HepG2 (cell line): ENCODE measurements around the gene RBSN. TPM values are rescaled to one million over a fixed set of nuclear protein-coding genes. Genes with fewer than 3 reads are reported as not detected.

Experiments used
- ATAC-seq: fragments of 200-7000 bp; cut with Tn5 transposase; 3 replicates; pipeline ENCODE4 v1.9.1; 2020; ENCODE audit warnings: mild to moderate bottlenecking, moderate library complexity
- BruUV-seq: library from RNA; stranded (reverse); fragments of 400-500 nt; replicated peaks from 2 replicates; lab custom pipeline; 2021; lab: Mats Ljungman, UMichigan
- CTCF ChIA-PET: fragments of 300-600 bp; formaldehyde crosslinking; extraction: SDS; loops from one replicate; lab custom pipeline; 2021; ENCODE audit warnings: low total read pairs, inconsistent platforms, low intra/inter-chr PET ratio; lab: Yijun Ruan, JAX
- POLR2A ChIA-PET: fragments of 350-600 bp; sonication (Branson Sonifier 250); formaldehyde crosslinking; loops from one replicate; lab custom pipeline; 2020; ENCODE audit warnings: antibody characterized with exemption, inconsistent platforms; lab: Yijun Ruan, JAX
- DNase-seq: peaks from one replicate; pipeline ENCODE4 v3.0.0-alpha.2; 2015; ENCODE audit warnings: low spot score
- FAIRE-seq: peaks from 3 replicates; lab custom pipeline; 2011; peaks lifted over from hg19 to GRCh38; lab: Jason Lieb, UNC
- H2AFZ ChIP-seq: one replicate; pipeline ENCODE4 v1.6.1; 2011; ENCODE audit warnings: low read length, inconsistent platforms
- H3K27ac ChIP-seq: fragments of 300-600 bp; 3 replicates; pipeline ENCODE4 v1.8.0; 2011; ENCODE audit warnings: mixed run types, mild to moderate bottlenecking, mixed read lengths, low read length, inconsistent platforms; ENCODE audit not compliant: insufficient read depth; ENCODE audit errors: extremely low read length
- H3K27me3 ChIP-seq, 2 experiments: fragments of 200-600 bp in 1 of 2; 2 replicates in 1 of 2; 3 replicates in 1 of 2; pipeline versions ENCODE4 v1.6.0 to v1.8.0; 2011; ENCODE audit warnings: low read length in 2 of 2, mild to moderate bottlenecking in 2 of 2, moderate library complexity in 2 of 2, inconsistent platforms in 1 of 2; ENCODE audit not compliant: insufficient read depth in 2 of 2, control insufficient read depth in 1 of 2
- H3K36me3 ChIP-seq, 2 experiments: fragments of 200-600 bp in 1 of 2; replicated peaks in 1 of 2; 2 replicates in 1 of 2; 3 replicates in 1 of 2; pipeline versions ENCODE4 v1.5.1 to v1.8.0; 2011; ENCODE audit warnings: low read length in 2 of 2, inconsistent platforms in 1 of 2; ENCODE audit not compliant: insufficient read depth in 2 of 2, control insufficient read depth in 1 of 2
- H3K4me1 ChIP-seq: 2 replicates; pipeline ENCODE4 v1.5.1; 2012; ENCODE audit warnings: low read length, inconsistent platforms; ENCODE audit not compliant: insufficient read depth
- H3K4me2 ChIP-seq: 2 replicates; pipeline ENCODE4 v1.6.0; 2011; ENCODE audit warnings: low read depth, low read length, inconsistent platforms
- H3K4me3 ChIP-seq, 3 experiments: fragments of 200-600 bp in 1 of 3; sonication (generic), shearing (Covaris generic) in 1 of 3; replicated peaks in 1 of 3; 2 replicates each; pipeline ENCODE4 v1.5.1; 2011 to 2016; ENCODE audit warnings: low read length in 3 of 3, inconsistent platforms in 2 of 3, low read depth in 2 of 3, mild to moderate bottlenecking in 2 of 3, control low read depth in 1 of 3, mixed read lengths in 1 of 3; ENCODE audit not compliant: insufficient read depth in 1 of 3
- H3K79me2 ChIP-seq: one replicate; pipeline ENCODE4 v1.6.1; 2011; ENCODE audit warnings: low read length, inconsistent platforms; ENCODE audit not compliant: insufficient read depth
- H3K9ac ChIP-seq: 2 replicates; pipeline ENCODE4 v1.6.0; 2011; ENCODE audit warnings: mild to moderate bottlenecking, low read depth, low read length, inconsistent platforms; ENCODE audit not compliant: insufficient read depth
- H3K9me3 ChIP-seq: 2 replicates; pipeline ENCODE4 v1.5.1; 2012; ENCODE audit warnings: mild to moderate bottlenecking, low read length
- H4K20me1 ChIP-seq: 2 replicates; pipeline ENCODE4 v1.6.0; 2011; ENCODE audit warnings: inconsistent platforms, mild to moderate bottlenecking, low read length, moderate library complexity; ENCODE audit not compliant: insufficient read depth
- EHMT2 ChIP-seq: fragments of 200-600 bp; sonication (generic); IDR thresholded peaks from 2 replicates; pipeline ENCODE4 v1.7.0; 2017; ENCODE audit warnings: antibody characterized with exemption, low read depth, low read length, borderline replicate concordance
- FOXA1 ChIP-seq, 2 experiments: fragments of 450-650 bp in 1 of 2; sonication (generic) in 1 of 2; formaldehyde crosslinking in 1 of 2; IDR thresholded peaks; 2 replicates each; pipeline versions ENCODE4 v1.4.0 to v1.6.1; 2016 to 2020; ENCODE audit warnings: missing genetic modification reagents in 1 of 2
- FOXK1 ChIP-seq: sonication (generic); formaldehyde crosslinking; IDR thresholded peaks from 2 replicates; pipeline ENCODE4 v1.4.0; 2020; ENCODE audit warnings: low read depth, missing genetic modification reagents, borderline replicate concordance
- HDAC6 ChIP-seq: fragments of 200-600 bp; sonication (generic); IDR thresholded peaks from 2 replicates; pipeline ENCODE4 v1.7.0; 2017; ENCODE audit warnings: mild to moderate bottlenecking, antibody characterized with exemption, low read length, low read depth
- MYC ChIP-seq: sonication (generic); formaldehyde crosslinking; IDR thresholded peaks from 2 replicates; pipeline ENCODE4 v1.9.0; 2021; ENCODE audit warnings: missing genetic modification reagents, borderline replicate concordance
- SOX5 ChIP-seq: IDR thresholded peaks from 2 replicates; pipeline ENCODE4 v1.6.1; 2016; ENCODE audit warnings: borderline replicate concordance
- SRSF9 ChIP-seq: fragments of 200-400 bp; formaldehyde crosslinking; IDR thresholded peaks from 2 replicates; pipeline ENCODE4 v1.6.1; 2018; ENCODE audit warnings: borderline replicate concordance, mild to moderate bottlenecking, low read depth, low read length; ENCODE audit not compliant: insufficient read depth, poor library complexity, severe bottlenecking
- ZNF20 ChIP-seq: sonication (generic); formaldehyde crosslinking; IDR thresholded peaks from 2 replicates; pipeline ENCODE4 v1.4.0; 2020; ENCODE audit warnings: mild to moderate bottlenecking, moderate library complexity, missing genetic modification reagents
- WGBS: methylation state at CpG from one replicate; pipeline ENCODE4 v1.1.6; 2017; ENCODE audit warnings: low lambda C conversion rate; 5-methylcytosine and 5-hydroxymethylcytosine counted together
- in situ Hi-C: cut with HindIII; loops from 2 replicates; pipeline ENCODE4 v1.10.0; 2017; ENCODE audit warnings: low pct_unique_long_range_greater_than_20kb; ENCODE audit not compliant: extremely low pct_ligation_motif_present
- intact Hi-C: fragments of 100-400 bp; cut with micrococcal nuclease; formaldehyde crosslinking; loops from one replicate; pipeline ENCODE4 v1.10.0; 2022; ENCODE audit not compliant: unreplicated experiment
- polyA plus RNA-seq, 8 experiments: library from polyadenylated mRNA; depleted of rRNA in 3 of 8; stranded (reverse) in 7 of 8; unstranded in 1 of 8; fragments of >200 nt; fragmentation: Illumina TruSeq in 4 of 8; extraction: Trizol in 4 of 8; gene quantifications; 2 replicates each; pipeline versions ENCODE4 v1.2.1 to v1.2.3, GENCODE V29; 2011 to 2016; ENCODE audit warnings: low read depth in 4 of 8, missing spikeins in 1 of 8, mixed read lengths in 1 of 8; ENCODE audit not compliant: insufficient read depth in 1 of 8
- total RNA-seq, 5 experiments: library from RNA; depleted of rRNA; stranded (reverse); fragments of >200 nt; fragmentation: Illumina TruSeq; extraction: Trizol; gene quantifications; 2 replicates each; pipeline ENCODE4 v1.2.3, GENCODE V29; 2016; ENCODE audit warnings: low read depth in 1 of 5
- TF ChIP-seq, protein P1 (sequence below): sonication (generic); formaldehyde crosslinking; IDR thresholded peaks from 2 replicates; pipeline ENCODE4 v1.4.0; 2020; ENCODE audit warnings: mild to moderate bottlenecking, missing genetic modification reagents
- TF ChIP-seq, protein P2 (sequence below): sonication (generic); formaldehyde crosslinking; IDR thresholded peaks from 2 replicates; pipeline ENCODE4 v1.4.0; 2020; ENCODE audit warnings: mild to moderate bottlenecking, low read depth, missing genetic modification reagents
- TF ChIP-seq, protein P3 (sequence below), 2 experiments: sonication (generic) in 1 of 2; formaldehyde crosslinking in 1 of 2; IDR thresholded peaks; 2 replicates each; pipeline versions ENCODE4 v1.6.1 to v1.9.0; 2014 to 2022; ENCODE audit warnings: antibody characterized with exemption in 1 of 2, borderline replicate concordance in 1 of 2, inconsistent platforms in 1 of 2, low read depth in 1 of 2, missing genetic modification reagents in 1 of 2
- TF ChIP-seq, protein P4 (sequence below): sonication (generic); formaldehyde crosslinking; IDR thresholded peaks from 2 replicates; pipeline ENCODE4 v1.4.0; 2020; ENCODE audit warnings: missing genetic modification reagents, mild to moderate bottlenecking, borderline replicate concordance

RBSN gene
- total and polyA plus RNA-seq, 2 of the 13 experiments (the other 11 are each of a cell fraction or from before 2014, with no cell fraction given), result 7.9 to 11.8 TPM

DNA sequence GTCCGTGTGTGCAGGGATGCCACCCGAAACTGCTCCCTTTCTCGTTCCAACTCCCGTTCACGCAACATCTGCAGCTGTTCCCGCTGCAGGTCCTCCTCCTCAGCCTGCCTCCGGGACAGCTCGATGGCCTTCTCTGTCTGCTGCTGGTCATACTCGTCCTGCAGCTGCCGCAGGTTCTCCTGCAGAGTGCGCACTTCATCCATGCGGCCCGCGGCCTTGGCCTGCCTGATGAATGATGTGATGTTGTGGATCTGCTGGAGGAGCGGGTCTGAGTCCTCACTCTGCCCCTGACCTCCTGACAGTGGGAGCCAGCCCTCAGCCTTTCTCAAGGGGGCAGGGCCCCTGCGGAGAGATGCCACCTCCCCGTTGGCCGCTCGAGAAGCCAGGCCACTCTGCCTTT is 24.4 kb downstream of the RBSN start:
- peaks cover 32 to 66% of the 10 kb centered on the region in 2 experiments for H3K36me3 ChIP-seq
- intact Hi-C loops, result no loop called here
- TF ChIP-seq ZNF20 (CRISPR knock-in tag), result no peak
- TF ChIP-seq, protein P1, sequence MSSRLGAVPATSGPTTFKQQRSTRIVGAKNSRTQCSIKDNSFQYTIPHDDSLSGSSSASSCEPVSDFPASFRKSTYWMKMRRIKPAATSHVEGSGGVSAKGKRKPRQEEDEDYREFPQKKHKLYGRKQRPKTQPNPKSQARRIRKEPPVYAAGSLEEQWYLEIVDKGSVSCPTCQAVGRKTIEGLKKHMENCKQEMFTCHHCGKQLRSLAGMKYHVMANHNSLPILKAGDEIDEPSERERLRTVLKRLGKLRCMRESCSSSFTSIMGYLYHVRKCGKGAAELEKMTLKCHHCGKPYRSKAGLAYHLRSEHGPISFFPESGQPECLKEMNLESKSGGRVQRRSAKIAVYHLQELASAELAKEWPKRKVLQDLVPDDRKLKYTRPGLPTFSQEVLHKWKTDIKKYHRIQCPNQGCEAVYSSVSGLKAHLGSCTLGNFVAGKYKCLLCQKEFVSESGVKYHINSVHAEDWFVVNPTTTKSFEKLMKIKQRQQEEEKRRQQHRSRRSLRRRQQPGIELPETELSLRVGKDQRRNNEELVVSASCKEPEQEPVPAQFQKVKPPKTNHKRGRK (CRISPR knock-in tag), result no peak
- no peak for TF ChIP-seq SRSF9
- no peak for TF ChIP-seq MYC
- no peak for TF ChIP-seq FOXA1 (IDR thresholded peaks at IDR 0.05)
- no peak for TF ChIP-seq FOXA1 (CRISPR knock-in tag; IDR thresholded peaks at IDR 0.05)
- no peak for TF ChIP-seq EHMT2
- TF ChIP-seq SOX5 (CRISPR knock-in tag), result no peak
- TF ChIP-seq FOXK1 (CRISPR knock-in tag), result no peak
- TF ChIP-seq, protein P2, sequence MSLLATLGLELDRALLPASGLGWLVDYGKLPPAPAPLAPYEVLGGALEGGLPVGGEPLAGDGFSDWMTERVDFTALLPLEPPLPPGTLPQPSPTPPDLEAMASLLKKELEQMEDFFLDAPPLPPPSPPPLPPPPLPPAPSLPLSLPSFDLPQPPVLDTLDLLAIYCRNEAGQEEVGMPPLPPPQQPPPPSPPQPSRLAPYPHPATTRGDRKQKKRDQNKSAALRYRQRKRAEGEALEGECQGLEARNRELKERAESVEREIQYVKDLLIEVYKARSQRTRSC (CRISPR knock-in tag), result no peak
- TF ChIP-seq HDAC6, result no peak
- TF ChIP-seq, protein P3, sequence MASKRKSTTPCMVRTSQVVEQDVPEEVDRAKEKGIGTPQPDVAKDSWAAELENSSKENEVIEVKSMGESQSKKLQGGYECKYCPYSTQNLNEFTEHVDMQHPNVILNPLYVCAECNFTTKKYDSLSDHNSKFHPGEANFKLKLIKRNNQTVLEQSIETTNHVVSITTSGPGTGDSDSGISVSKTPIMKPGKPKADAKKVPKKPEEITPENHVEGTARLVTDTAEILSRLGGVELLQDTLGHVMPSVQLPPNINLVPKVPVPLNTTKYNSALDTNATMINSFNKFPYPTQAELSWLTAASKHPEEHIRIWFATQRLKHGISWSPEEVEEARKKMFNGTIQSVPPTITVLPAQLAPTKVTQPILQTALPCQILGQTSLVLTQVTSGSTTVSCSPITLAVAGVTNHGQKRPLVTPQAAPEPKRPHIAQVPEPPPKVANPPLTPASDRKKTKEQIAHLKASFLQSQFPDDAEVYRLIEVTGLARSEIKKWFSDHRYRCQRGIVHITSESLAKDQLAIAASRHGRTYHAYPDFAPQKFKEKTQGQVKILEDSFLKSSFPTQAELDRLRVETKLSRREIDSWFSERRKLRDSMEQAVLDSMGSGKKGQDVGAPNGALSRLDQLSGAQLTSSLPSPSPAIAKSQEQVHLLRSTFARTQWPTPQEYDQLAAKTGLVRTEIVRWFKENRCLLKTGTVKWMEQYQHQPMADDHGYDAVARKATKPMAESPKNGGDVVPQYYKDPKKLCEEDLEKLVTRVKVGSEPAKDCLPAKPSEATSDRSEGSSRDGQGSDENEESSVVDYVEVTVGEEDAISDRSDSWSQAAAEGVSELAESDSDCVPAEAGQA (IDR thresholded peaks at IDR 0.05; ENCODE audit: low read depth), result no peak
- TF ChIP-seq, protein P3 (CRISPR knock-in tag; IDR thresholded peaks at IDR 0.05; ENCODE audit: borderline replicate concordance), result no peak
- TF ChIP-seq, protein P4, sequence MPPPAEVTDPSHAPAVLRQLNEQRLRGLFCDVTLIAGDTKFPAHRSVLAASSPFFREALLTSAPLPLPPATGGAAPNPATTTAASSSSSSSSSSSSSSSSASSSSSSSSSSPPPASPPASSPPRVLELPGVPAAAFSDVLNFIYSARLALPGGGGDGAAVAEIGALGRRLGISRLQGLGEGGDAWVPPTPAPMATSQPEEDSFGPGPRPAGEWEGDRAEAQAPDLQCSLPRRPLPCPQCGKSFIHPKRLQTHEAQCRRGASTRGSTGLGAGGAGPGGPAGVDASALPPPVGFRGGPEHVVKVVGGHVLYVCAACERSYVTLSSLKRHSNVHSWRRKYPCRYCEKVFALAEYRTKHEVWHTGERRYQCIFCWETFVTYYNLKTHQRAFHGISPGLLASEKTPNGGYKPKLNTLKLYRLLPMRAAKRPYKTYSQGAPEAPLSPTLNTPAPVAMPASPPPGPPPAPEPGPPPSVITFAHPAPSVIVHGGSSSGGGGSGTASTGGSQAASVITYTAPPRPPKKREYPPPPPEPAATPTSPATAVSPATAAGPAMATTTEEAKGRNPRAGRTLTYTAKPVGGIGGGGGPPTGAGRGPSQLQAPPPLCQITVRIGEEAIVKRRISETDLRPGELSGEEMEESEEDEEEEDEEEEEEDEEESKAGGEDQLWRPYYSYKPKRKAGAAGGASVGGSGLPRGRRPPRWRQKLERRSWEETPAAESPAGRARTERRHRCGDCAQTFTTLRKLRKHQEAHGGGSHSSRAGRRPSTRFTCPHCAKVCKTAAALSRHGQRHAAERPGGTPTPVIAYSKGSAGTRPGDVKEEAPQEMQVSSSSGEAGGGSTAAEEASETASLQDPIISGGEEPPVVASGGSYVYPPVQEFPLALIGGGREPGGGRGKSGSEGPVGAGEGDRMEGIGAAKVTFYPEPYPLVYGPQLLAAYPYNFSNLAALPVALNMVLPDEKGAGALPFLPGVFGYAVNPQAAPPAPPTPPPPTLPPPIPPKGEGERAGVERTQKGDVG (CRISPR knock-in tag), result no peak

More for the DNA sequence above, 24.4 kb downstream of the RBSN start:
- H3K79me2 ChIP-seq, result no peaks in the 10 kb centered on the region
- H3K9ac ChIP-seq, result no peak overlapping the region
- no peaks in the 10 kb centered on the region for H3K9me3 ChIP-seq
- FAIRE-seq, result no peak
- in situ Hi-C loops, result no loop called here
- H3K4me1 ChIP-seq, result no peaks in the 10 kb centered on the region
- WGBS, result 97% methylated on average over 18 of the region's 19 CpGs
- H3K4me2 ChIP-seq, result no peak overlapping the region
- H3K4me3 ChIP-seq, result no peak overlapping the region
- no peaks in the 10 kb centered on the region for H3K27me3 ChIP-seq
- no peak overlapping the region for H3K27ac ChIP-seq
- H4K20me1 ChIP-seq, result no peaks in the 10 kb centered on the region
- POLR2A ChIA-PET, result no interaction called here
- DNase-seq, result no peak
- CTCF ChIA-PET, result no interaction called here
- ATAC-seq, result no peak
- no peak overlapping the region for H2AFZ ChIP-seq
- BruUV-seq, result no TSS peak
